SU-DHL-6 (cell line): Measurements from ENCODE around the gene ALPI.

Source experiments
- H2AFZ ChIP-seq: fragments of 200-600 bp; sonication (generic); 2 replicates; pipeline ENCODE4 v1.6.1; 2014; ENCODE audit warnings: low read depth, mild to moderate bottlenecking, moderate library complexity, mixed read lengths, antibody characterized with exemption, low read length; ENCODE audit not compliant: severe bottlenecking
- H3F3A ChIP-seq: fragments of 200-600 bp; shearing (Covaris generic); 2 replicates; pipeline ENCODE4 v1.6.0; 2016; ENCODE audit warnings: antibody characterized with exemption, mild to moderate bottlenecking; ENCODE audit not compliant: insufficient read depth
- H3K27ac ChIP-seq: fragments of 200-600 bp; sonication (generic); 2 replicates; pipeline ENCODE4 v1.5.1; 2016; ENCODE audit warnings: low read depth, mild to moderate bottlenecking, low read length, moderate library complexity, mixed read lengths
- H3K27me3 ChIP-seq: fragments of 200-600 bp; sonication (generic), shearing (Covaris generic); 2 replicates; pipeline ENCODE4 v1.6.0; 2014; ENCODE audit warnings: mild to moderate bottlenecking, low read length
- H3K36me3 ChIP-seq: fragments of 200-600 bp; sonication (generic); 2 replicates; pipeline ENCODE4 v1.6.1; 2014; ENCODE audit warnings: mild to moderate bottlenecking, low read length, mixed read lengths
- H3K4me2 ChIP-seq: fragments of 300-600, 200-600 bp; shearing (Covaris generic), sonication (generic); 2 replicates; pipeline ENCODE4 v1.6.0; 2014; ENCODE audit warnings: low read length, low read depth, mild to moderate bottlenecking; ENCODE audit not compliant: poor library complexity, severe bottlenecking
- H3K4me3 ChIP-seq: fragments of 200-600 bp; sonication (generic); 2 replicates; pipeline ENCODE4 v1.5.1; 2014; ENCODE audit warnings: antibody characterized with exemption, low read length, mild to moderate bottlenecking, mixed read lengths; ENCODE audit not compliant: insufficient read depth, poor library complexity, severe bottlenecking
- H3K79me2 ChIP-seq: fragments of 200-600 bp; sonication (generic); 2 replicates; pipeline ENCODE4 v1.6.1; 2014; ENCODE audit warnings: mild to moderate bottlenecking, low read length, moderate library complexity; ENCODE audit not compliant: insufficient read depth
- H3K9ac ChIP-seq: fragments of 200-600 bp; sonication (generic); 2 replicates; pipeline ENCODE4 v1.7.0; 2014; ENCODE audit warnings: mild to moderate bottlenecking, low read length
- H3K9me2 ChIP-seq: fragments of 200-600 bp; sonication (generic); replicated peaks from 2 replicates; pipeline ENCODE4 v1.6.1; 2014; ENCODE audit warnings: low read length; ENCODE audit not compliant: insufficient read depth
- H3K9me3 ChIP-seq: fragments of 200-600 bp; sonication (generic); 2 replicates; pipeline ENCODE4 v1.6.1; 2014; ENCODE audit warnings: low read length, mixed read lengths; ENCODE audit not compliant: insufficient read depth
- H4K20me1 ChIP-seq: fragments of 200-600 bp; sonication (generic); 2 replicates; pipeline ENCODE4 v1.6.1; 2014; ENCODE audit warnings: low read depth, mild to moderate bottlenecking, antibody characterized with exemption, low read length, moderate library complexity, mixed read lengths
- EZH2phosphoT487 ChIP-seq: fragments of 200-600 bp; sonication (generic), shearing (Covaris generic); conservative IDR thresholded peaks from 2 replicates; pipeline ENCODE4 v1.6.1; 2018; ENCODE audit warnings: mild to moderate bottlenecking, antibody characterized with exemption, low read length, moderate library complexity, mixed read lengths
- TF ChIP-seq, protein P1 (sequence below): fragments of 200-600 bp; sonication (generic); IDR thresholded peaks from one replicate; pipeline ENCODE4 v1.5.1; 2017; ENCODE audit warnings: antibody characterized with exemption, mild to moderate bottlenecking, low read length, moderate library complexity; ENCODE audit not compliant: insufficient read depth, poor library complexity, severe bottlenecking

ALPI gene

DNA sequence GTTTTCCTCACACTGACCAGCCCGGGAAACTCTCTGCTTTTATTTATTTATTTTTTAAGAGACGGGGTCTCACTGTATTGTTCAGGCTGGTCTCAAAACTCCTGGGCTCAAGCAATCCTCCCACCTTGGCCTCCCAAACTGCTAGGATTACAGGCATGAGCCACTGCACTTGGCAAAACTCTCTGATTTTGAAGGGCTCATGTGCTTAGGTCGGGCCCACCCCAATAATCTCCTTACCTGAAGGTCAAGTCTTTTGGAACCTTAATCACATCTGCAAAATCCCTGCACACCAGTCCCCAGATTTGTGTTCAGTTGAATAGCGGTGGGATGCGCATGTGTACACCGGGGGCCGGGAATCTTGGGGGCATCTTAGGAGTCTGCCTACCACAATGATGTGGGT, 39.3 kb downstream of the ALPI start:
- Histone ChIP-seq H3F3A (no peaks in the 10 kb centered on the region), H3K9ac (no peak overlapping the region), H3K27ac (no peak overlapping the region), H3K9me2 (no peaks in the 10 kb centered on the region), H3K36me3 (no peaks in the 10 kb centered on the region), H3K4me2 (no peak overlapping the region), H3K27me3 (no peaks in the 10 kb centered on the region), H3K9me3 (no peaks in the 10 kb centered on the region), H3K4me3 (no peak overlapping the region), H2AFZ (no peak overlapping the region), H4K20me1 (no peaks in the 10 kb centered on the region), H3K79me2 (no peaks in the 10 kb centered on the region)
- TF ChIP-seq, protein P1, sequence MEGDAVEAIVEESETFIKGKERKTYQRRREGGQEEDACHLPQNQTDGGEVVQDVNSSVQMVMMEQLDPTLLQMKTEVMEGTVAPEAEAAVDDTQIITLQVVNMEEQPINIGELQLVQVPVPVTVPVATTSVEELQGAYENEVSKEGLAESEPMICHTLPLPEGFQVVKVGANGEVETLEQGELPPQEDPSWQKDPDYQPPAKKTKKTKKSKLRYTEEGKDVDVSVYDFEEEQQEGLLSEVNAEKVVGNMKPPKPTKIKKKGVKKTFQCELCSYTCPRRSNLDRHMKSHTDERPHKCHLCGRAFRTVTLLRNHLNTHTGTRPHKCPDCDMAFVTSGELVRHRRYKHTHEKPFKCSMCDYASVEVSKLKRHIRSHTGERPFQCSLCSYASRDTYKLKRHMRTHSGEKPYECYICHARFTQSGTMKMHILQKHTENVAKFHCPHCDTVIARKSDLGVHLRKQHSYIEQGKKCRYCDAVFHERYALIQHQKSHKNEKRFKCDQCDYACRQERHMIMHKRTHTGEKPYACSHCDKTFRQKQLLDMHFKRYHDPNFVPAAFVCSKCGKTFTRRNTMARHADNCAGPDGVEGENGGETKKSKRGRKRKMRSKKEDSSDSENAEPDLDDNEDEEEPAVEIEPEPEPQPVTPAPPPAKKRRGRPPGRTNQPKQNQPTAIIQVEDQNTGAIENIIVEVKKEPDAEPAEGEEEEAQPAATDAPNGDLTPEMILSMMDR: no peak
- TF ChIP-seq EZH2phosphoT487: no peak

DNA sequence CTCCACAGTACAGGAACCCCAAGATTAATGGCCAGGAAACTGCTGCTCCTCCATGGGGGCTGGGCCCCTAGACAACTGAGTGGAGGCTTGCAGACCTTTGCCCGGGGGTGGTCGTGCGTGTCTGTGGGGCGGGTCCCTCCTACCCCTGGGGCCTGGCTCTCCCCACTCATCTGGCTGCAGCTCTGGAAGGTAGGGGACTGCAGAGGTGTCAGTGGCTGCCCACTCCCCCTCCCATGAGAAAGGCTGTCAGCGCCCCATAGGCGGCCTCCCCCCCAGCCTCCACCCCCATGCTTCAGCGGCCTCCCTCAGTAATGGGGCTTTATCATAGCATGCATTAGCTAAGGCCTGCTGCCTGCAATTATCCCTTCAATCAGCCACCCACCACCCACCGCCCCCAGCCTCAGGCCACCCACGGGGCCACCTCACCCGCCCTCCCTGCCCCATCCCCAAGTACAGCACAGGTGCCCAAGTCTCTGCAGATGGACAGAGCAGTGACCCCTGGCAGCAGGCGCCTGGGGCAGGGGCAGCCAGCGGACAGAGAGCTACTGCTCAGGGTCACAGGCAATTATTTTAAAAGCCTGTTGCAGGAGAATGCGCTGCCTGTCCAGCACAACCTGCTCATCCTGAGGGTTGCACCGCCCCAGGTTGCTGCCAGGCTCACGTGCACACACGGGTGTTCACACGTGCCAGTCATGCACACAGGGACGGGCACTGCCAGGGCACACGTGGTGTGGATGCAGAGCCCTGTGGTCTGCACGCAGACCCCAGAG, 40.7 kb downstream of the ALPI start:
- TF ChIP-seq, protein P1: no peak
- TF ChIP-seq EZH2phosphoT487: no peak
- H3K9me2 ChIP-seq: no peaks in the 10 kb centered on the region
- H3K9me3 ChIP-seq: no peaks in the 10 kb centered on the region
- no peak overlapping the region for H3K27ac ChIP-seq
- no peaks in the 10 kb centered on the region for H3F3A ChIP-seq
- H2AFZ ChIP-seq: no peak overlapping the region
- no peaks in the 10 kb centered on the region for H3K27me3 ChIP-seq
- no peaks in the 10 kb centered on the region for H4K20me1 ChIP-seq
- no peak overlapping the region for H3K4me2 ChIP-seq
- H3K79me2 ChIP-seq: no peaks in the 10 kb centered on the region
- H3K4me3 ChIP-seq: no peak overlapping the region
- no peak overlapping the region for H3K9ac ChIP-seq
- no peaks in the 10 kb centered on the region for H3K36me3 ChIP-seq

DNA sequence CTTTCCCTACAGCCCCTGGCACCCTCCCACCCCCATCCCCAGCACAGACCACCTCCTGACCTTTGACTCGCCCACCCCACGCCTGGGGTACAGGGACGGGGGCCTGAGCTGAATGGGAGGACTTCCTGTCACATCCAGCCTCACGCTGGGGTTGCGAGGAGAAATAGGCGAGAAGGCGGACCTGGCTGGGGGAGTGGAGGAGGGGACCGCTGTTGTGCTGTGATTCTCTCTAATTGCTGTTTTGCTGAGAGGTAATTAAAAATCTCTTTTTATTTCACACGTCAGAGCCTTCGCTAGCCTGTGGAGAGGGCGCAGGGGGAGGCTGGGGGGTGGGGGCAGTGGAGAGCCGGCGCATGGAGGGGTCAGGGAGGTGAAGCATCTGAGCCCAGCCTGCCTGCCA, 41.4 kb downstream of the ALPI start:
- no peaks in the 10 kb centered on the region for H3K27me3 ChIP-seq
- H3K36me3 ChIP-seq: no peaks in the 10 kb centered on the region
- H3K79me2 ChIP-seq: no peaks in the 10 kb centered on the region
- H2AFZ ChIP-seq: no peak overlapping the region
- H3K9me2 ChIP-seq: no peaks in the 10 kb centered on the region
- no peak overlapping the region for H3K4me3 ChIP-seq
- no peak overlapping the region for H3K27ac ChIP-seq
- H3K9ac ChIP-seq: no peak overlapping the region
- no peaks in the 10 kb centered on the region for H4K20me1 ChIP-seq
- TF ChIP-seq, protein P1: no peak
- no peak for TF ChIP-seq EZH2phosphoT487
- H3F3A ChIP-seq: no peaks in the 10 kb centered on the region
- H3K9me3 ChIP-seq: no peaks in the 10 kb centered on the region
- no peak overlapping the region for H3K4me2 ChIP-seq
